OCI-M1 (cell line): ENCODE measurements around the gene ADRB1.

Experiments used
- DNase-seq: peaks from one replicate; lab custom pipeline; 2025; lab: John Stamatoyannopoulos, UW

ADRB1 gene

GRCh38 chr10:114043532-114044246 is at the start of gene ADRB1:
Gene ADRB1 (plus strand): TSS chr10:114043866. CDS start chr10:114044133, 267 bp downstream.
- no peak for DNase-seq

DNA sequence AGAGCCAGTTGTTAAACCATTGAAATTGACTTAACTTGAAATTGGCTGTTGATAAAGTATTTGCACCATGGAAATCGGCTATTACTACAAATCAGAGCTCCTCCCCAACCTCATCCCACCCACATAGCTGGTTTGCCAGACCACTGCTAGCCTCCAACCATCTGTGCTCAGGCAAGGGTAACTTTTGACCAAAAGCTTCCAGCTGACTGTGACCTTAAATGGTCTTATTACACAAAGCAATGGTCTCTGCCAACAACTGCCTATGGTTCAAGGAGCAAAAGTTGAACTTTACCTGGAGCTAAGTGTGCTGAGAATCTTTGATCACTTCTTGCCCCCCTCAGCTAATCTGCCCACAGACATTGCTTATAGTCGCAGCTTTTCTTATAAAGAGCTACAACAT is 48.5 kb upstream of the ADRB1 start:
- no peak for DNase-seq

DNA sequence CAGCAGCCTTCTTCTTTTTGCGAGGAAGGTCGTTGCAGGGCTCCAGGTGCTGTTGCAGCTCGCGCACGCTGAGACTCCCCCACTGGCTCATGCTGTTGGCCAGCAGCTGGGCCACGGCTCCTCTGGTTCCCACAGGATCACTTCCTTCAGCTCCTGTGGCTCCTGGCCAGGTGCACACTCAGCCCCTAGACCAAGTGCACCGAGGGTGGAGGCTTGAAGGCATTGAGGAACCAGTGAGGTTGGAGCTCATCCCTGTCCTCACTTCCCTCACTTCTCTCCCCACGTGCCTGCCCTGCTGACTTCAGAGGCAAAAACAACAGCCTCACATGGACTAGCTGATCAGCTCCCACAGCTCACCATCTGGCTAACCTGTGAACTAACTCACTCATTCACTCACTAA is 46.2 kb upstream of the ADRB1 start:
- no peak for DNase-seq

DNA sequence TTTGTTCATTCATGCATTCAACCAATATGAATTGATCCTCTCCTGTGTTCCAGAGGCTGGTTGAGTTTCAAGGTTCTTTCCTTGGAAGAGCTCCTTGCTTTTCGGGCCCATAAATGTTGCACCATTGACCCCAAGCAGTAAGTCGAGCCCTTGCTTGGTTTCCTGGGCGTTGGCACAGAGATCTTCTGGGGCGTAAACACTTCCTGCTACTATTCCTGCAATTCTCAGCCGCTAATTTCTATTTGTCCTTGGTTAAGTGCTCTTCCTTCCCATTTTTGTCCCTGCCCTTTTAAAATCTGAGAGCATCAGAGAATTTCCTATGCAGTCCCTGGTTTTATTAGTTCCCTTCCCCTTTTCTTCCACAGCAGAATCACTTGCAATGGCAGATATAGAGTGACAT is 44.1 kb upstream of the ADRB1 start:
- DNase-seq = no peak

DNA sequence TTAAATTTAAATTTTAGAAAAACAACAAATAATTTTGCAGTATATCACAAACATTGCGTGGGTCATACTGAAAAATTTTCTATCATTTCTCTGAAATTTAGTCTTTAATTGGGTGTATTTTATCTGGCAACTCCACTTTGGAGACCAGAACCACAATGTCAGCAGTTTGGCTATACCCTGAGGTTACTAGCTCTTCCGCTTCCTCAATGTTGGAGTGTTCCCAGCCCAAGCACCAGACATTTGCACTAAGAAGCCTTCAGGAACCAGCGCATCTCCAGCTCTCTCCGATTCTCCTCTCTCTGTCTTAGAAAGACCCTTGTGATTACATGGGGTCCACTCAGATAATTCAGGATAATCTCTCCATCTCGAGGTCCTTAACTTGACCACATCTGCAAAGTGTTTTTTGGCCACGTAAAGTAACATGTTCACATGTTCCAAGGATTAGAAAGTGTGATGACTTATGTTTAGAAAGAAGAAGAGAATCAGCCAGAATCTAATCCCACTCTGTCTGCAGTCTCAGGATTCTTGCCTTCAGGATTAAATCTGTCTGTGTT is 43.1 kb upstream of the ADRB1 start:
- DNase-seq = peak; percentile 3

DNA sequence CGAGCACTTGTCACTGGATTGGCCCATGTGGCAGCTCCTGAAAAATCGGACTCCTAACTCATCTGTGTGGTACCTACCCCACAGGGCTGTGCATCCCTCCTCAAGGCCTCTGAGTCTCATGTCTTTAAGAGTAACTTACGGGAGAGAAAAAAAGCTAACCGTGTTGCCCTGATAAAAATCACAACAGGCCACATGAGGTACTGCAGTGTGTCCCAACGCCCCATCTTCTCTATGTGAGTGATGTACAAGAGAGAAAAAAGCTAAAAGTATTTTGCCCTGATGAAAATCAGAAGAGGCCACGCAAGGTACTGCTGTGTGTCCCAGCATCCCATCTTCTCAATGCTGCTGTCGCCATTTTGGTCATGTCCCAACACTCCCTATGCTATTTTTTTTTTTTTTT is 41.2 kb upstream of the ADRB1 start:
- peak; percentile 6 for DNase-seq

DNA sequence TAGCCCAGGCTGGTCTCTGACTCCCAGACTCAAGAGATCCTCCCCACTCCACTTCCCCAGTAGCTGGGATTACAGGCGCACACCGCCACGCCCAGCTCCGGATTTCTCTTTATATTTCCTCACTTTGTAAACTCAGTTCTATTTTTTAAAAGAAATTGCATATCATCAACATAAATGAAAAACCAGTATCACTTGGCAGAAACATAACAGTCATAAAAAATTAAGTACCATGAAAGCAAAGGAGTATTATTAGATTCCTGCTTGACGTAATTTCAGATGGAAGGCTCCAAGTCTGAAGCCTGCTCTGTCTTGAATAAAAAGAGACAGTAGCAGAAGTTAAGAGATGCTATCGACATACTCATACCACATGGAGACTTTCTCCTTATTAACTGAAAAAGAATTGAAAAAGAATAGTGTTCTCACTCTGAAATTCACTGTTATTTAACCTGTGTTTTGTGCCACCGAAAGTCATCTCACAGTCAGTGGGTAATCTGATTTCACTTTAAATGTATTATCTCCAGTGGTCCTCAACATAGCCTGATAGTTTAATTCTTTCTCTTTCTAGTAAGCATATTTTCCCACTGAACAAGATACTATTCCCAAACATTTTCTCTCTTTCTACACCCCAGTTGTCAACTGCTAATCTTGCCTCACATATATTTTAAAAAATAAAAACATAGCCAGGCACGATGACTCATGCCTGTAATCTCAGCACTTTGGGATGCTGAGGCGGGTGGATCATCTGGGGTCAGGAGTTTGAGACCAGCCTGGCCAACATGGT is 40.3 kb upstream of the ADRB1 start:
- no peak for DNase-seq

DNA sequence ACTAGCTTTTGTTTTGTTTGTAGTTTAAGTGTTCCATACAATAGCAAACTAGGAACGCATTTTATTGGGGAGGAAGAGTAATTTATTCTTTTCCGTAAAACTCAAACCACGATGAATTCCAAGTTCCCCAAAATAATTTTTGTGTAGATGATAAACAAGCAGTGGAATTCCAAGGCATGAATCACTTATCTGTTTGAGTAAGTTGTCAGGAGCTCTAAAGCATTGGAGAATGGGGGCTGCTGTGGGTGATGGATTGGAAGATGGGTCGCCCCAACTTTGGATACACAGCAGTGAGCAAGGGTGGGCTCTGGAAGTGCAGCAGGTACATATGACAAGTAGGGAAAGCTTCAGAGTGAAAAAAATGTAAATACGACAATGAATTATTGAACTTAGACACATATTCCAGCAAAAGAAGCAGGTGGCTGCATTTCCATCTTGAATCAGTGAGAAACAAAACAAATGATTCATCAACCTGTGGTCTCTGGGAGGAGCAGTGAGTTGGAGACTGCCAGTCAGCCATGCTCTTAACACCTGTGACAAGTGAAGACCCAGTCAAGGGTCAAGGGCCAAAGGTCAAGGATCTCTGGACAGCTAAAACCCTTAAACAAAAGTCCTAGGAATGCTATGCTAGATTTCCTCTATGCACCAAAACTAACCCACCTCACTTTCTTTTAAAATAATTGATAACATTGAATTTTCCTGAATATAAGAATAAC is 34.2 kb upstream of the ADRB1 start:
- no peak for DNase-seq

DNA sequence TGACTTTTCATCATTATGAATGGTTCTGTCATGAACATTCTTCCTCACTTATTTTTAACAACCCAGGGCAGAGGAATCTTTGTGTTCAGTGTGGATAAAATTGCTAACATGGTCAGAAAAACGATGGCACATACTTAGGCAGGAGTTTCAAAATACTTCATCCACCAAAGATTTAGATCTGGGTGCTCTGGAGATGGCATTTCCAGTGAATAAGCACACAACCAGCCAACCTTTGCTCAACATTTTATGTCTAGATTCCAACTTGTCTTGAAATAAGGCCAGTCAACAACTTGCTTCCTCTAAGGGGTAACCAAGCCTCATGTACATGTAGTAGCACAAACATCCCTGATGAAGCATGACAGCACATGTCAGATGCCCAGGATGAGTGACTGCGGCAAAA is 33.4 kb upstream of the ADRB1 start:
- DNase-seq = no peak

GRCh38 chr10:114012650-114013049 is 31.0 kb upstream of the ADRB1 start:
- no peak for DNase-seq

DNA sequence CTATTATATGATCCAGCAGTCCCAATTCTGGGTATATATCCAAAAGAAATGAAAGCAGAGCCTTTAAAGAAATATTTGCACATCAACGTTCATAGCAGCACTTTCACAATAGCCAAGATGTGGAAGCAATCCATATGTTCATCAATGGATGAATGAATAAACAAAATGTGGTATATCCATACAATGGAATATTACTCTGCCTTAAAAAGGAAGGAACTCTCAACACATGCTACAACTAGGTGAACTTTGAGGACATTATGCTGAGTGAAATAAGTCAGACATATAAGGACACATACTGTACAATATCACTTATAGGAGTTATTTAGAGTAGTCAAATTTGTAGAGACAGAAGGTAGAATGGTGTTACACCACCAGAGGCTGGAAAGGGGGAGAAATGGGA is 28.0 kb upstream of the ADRB1 start:
- DNase-seq = no peak

DNA sequence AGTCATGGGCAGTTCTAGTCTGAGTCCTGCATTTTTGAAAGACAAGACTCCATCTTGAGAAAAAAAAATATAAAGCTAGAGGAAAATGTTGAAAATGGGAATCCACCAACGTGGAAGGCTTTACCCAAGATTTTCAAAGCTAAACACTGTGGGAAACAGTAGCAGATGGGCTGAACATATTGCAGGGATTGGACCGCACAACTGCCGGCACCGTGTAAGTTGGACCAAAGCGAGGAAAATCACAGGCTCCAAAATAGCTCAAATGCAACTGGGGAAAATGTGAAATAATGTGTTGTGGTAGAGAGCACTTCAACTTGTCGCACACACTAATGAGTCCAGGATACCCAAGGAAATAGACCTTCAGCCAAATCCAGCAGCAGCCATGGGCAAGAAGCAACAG is 26.4 kb upstream of the ADRB1 start:
- DNase-seq = no peak

DNA sequence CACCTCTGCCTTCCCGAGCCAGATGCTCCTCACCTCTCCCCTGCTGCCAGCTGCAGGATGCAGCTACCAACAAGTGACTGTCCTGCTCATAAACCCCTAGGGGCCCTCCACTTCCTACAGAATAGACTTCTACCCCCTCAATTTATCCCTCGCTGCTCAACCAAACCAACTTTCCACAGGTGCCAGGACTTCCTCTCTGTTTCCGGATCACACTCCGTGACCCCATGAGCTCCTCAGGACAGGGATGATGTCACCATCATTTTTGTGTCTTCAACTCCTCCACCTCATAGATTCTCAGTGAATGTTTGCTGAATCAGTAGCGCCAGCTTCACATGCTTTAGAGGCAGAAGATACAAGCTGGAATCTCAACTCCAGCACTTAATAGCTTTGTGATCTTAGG is 25.8 kb upstream of the ADRB1 start:
- DNase-seq = no peak

DNA sequence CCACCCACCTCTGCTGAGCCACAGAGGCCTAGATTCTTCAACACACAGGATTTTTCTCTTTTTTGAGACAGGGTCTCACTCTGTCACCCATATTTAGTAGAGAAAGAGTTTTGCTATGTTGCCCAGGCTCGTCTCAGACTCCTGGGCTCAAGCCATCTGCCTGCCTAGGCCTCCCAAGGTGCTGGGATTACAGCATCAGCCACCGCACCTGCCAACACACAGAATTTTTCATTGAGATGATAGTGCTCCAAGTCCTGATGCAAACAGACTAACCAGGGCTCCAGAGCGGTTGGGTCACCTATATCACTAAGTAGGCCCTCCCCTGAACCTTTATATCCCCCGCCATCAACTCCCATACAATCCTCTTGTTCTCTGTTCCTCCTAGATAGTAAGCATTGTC is 24.4 kb upstream of the ADRB1 start:
- DNase-seq = no peak

GRCh38 chr10:114021154-114021553 is 22.5 kb upstream of the ADRB1 start:
- no peak for DNase-seq

DNA sequence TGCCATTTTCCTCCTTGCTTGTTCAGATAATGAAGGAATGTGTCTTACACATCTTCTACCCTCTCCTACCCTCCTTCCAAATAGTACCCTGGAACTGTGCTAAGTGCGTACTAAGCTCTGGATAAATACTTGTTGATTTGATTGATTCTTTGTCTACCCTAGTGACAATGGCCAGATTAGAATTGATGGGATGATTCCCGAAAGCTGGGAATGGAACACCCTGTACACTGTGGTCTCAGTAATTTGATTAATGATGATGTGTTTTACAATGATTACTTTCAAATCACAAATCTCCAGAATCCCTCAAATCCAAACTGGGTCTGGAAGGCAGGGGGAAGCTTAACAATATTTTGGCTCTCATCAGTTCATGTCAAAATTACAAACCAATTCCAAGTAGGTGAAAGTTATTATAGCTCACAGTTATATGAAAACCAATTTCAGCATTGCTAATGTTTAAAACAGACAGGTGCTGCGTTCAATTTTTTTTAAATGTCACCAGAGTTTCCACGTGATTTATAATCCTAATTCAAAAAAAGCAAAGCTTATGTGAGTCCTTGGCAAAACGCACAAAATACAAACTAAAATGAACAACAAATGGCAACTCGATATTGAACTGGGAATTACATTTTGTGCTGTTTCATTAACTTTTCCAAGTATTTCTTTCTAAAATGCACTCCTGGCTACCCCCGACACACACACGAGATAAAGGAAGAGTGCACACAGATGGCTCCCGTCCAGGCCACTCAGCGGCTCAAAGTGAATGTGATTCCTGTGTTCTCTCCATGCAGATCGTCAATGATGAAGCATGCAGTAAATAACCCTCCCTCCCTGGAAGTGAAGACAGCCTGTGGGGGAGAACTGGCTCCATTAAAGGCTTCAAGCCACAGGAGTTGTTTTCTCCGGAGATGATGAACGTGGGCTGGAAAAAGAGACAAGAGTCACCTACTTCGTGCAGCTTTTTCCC is 21.7 kb upstream of the ADRB1 start:
- no peak for DNase-seq

GRCh38 chr10:114022766-114023597 is 20.7 kb upstream of the ADRB1 start:
- DNase-seq = peak; percentile 24

DNA sequence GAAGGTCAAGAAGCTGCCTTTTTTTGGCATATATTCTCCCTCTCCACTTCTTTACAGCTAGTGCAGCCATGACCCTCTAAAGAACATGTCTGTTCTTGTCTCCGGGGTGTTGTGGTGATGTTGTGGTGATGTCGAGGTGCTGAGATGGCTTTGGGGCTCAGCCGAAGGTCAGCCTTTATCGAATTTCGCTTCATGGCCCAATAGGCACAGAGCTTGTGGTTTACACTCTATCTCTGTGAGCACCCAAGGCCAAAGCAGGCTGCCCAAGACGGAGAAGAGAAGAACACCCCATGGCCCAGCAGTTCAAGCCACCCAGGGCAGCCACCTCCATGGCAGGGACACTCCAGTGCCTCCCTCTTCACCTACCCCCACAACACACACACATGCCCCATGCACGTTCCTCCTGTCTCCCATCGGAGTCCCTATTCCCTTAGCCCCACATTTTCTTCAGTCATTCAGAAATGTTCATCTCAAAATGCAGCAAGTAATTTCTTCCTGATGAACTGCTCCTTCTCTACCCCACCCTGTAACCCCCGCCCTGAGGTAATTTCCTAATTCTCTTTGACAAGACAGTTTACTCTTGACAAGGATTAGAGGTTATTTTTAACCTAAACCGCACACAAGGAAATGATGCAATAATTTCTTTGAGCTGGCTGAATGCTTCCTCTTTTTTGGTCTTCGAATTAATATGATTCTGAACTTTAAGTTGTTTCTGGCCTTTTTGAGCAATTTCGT is 18.6 kb upstream of the ADRB1 start:
- peak; percentile 96 for DNase-seq

GRCh38 chr10:114025611-114026130 is 18.0 kb upstream of the ADRB1 start:
- DNase-seq = no peak
